Suprapubic skin (tissue), 3 donors: ENCODE measurements around the gene NTM.

Experiments used
- POLR2AphosphoS5 ChIP-seq, 3 donors: sonication (generic); formaldehyde crosslinking; IDR thresholded peaks; one replicate each; pipeline ENCODE4 v1.6.1; 2017; ENCODE audit warnings: antibody characterized with exemption in 3 of 3
- TF ChIP-seq, protein P1 (sequence below), 2 donors: fragments of 200-600 bp in 1 of 2; fragments of 450-650 bp in 1 of 2; sonication (generic) in 1 of 2; IDR thresholded peaks; one replicate each; pipeline ENCODE4 v1.5.1; 2016 to 2019; ENCODE audit warnings: antibody characterized with exemption in 2 of 2, mild to moderate bottlenecking in 1 of 2, moderate library complexity in 1 of 2

DNA sequence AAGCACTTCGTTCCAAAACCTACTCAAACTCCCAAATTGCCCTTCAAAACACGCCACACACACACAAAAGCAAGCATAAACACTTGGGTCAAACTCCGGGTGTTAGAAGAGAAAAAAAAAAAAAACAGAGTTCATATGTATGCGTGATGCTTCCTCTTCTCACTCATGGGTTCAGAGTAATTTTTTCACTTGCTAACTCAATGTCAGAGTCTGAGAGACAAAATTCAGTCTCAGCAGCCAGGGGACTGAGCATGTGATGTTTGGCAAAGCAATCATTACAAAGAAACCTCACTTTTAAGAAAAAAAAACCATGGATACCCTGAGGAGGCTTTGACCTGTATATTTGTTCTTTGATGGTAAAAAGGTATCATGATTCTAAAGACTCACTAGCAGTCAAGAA, 461.7 kb downstream of the NTM start:
- TF ChIP-seq, protein P1, sequence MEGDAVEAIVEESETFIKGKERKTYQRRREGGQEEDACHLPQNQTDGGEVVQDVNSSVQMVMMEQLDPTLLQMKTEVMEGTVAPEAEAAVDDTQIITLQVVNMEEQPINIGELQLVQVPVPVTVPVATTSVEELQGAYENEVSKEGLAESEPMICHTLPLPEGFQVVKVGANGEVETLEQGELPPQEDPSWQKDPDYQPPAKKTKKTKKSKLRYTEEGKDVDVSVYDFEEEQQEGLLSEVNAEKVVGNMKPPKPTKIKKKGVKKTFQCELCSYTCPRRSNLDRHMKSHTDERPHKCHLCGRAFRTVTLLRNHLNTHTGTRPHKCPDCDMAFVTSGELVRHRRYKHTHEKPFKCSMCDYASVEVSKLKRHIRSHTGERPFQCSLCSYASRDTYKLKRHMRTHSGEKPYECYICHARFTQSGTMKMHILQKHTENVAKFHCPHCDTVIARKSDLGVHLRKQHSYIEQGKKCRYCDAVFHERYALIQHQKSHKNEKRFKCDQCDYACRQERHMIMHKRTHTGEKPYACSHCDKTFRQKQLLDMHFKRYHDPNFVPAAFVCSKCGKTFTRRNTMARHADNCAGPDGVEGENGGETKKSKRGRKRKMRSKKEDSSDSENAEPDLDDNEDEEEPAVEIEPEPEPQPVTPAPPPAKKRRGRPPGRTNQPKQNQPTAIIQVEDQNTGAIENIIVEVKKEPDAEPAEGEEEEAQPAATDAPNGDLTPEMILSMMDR (IDR thresholded peaks at IDR 0.05), result no peak
- no peak for TF ChIP-seq POLR2AphosphoS5 (IDR thresholded peaks at IDR 0.05)
